PC-9 (cell line): ENCODE data around the gene ZNF609. TPM values are rescaled to one million over a fixed set of nuclear protein-coding genes. Genes with fewer than 3 reads are reported as not detected.

Source experiments
- BruUV-seq: library from RNA; stranded (reverse); fragments of 400-500 nt; replicated peaks from 2 replicates; lab custom pipeline; 2021; lab: Mats Ljungman, UMichigan
- CTCF ChIA-PET: fragments of 300-600 bp; sonication (Branson Sonifier 250); formaldehyde crosslinking; loops from one replicate; lab custom pipeline; 2022; ENCODE audit warnings: antibody characterized with exemption; lab: Charles Lee
- POLR2A ChIA-PET: fragments of 300-600 bp; sonication (Branson Sonifier 250); formaldehyde crosslinking; loops from one replicate; lab custom pipeline; 2022; ENCODE audit warnings: antibody characterized with exemption; ENCODE audit not compliant: unreplicated experiment; lab: Charles Lee
- DNase-seq, 2 experiments: peaks; one replicate each; pipeline versions ENCODE4 v3.0.0 to v3.0.0-alpha.2; 2015 to 2022; ENCODE audit warnings: mixed read lengths in 1 of 2
- H2AFZ ChIP-seq: fragments of 200-600 bp; sonication (generic); 2 replicates; pipeline ENCODE4 v1.8.1; 2017; ENCODE audit warnings: antibody characterized with exemption
- H3F3A ChIP-seq: fragments of 200-600 bp; sonication (generic); 2 replicates; pipeline ENCODE4 v1.8.1; 2017; ENCODE audit warnings: antibody characterized with exemption, mild to moderate bottlenecking, low read depth; ENCODE audit not compliant: insufficient read depth
- H3K27ac ChIP-seq: fragments of 200-600 bp; sonication (generic); 2 replicates; pipeline ENCODE4 v1.6.1; 2016; ENCODE audit warnings: mixed run types
- H3K27me3 ChIP-seq: fragments of 200-600 bp; sonication (generic); 2 replicates; pipeline ENCODE4 v1.6.1; 2016; ENCODE audit warnings: low read depth, mixed run types; ENCODE audit not compliant: insufficient read depth
- H3K36me3 ChIP-seq: fragments of 200-600 bp; sonication (generic); 2 replicates; pipeline ENCODE4 v1.6.1; 2016; ENCODE audit warnings: low read depth, mixed run types
- H3K4me1 ChIP-seq: fragments of 200-600 bp; sonication (generic); replicated peaks from 2 replicates; pipeline ENCODE4 v1.6.1; 2016; ENCODE audit warnings: mixed run types; ENCODE audit not compliant: insufficient read depth
- H3K4me2 ChIP-seq: fragments of 200-600 bp; sonication (generic); 2 replicates; pipeline ENCODE4 v1.6.1; 2017; ENCODE audit warnings: mixed run types
- H3K4me3 ChIP-seq: fragments of 200-600 bp; sonication (generic); 2 replicates; pipeline ENCODE4 v1.6.1; 2016; ENCODE audit warnings: mixed run types
- H3K79me2 ChIP-seq: fragments of 200-600 bp; sonication (generic); 2 replicates; pipeline ENCODE4 v1.6.1; 2017; ENCODE audit warnings: low read depth, mixed run types
- H3K9me2 ChIP-seq: fragments of 200-600 bp; sonication (generic); 2 replicates; pipeline ENCODE4 v1.8.1; 2017; ENCODE audit warnings: mild to moderate bottlenecking; ENCODE audit not compliant: insufficient read depth
- H3K9me3 ChIP-seq: fragments of 200-600 bp; sonication (generic); 2 replicates; pipeline ENCODE4 v1.8.1; 2016; ENCODE audit warnings: low read depth; ENCODE audit not compliant: insufficient read depth
- H4K20me1 ChIP-seq: fragments of 200-600 bp; sonication (generic); 2 replicates; pipeline ENCODE4 v1.8.1; 2017; ENCODE audit not compliant: insufficient read depth
- CTCF ChIP-seq: fragments of 200-600 bp; sonication (generic); conservative IDR thresholded peaks from 2 replicates; pipeline ENCODE4 v1.6.1; 2017; ENCODE audit warnings: mixed run types, antibody characterized with exemption, mild to moderate bottlenecking, moderate library complexity
- EZH2 ChIP-seq: fragments of 200-600 bp; sonication (generic); IDR thresholded peaks from 2 replicates; pipeline ENCODE4 v1.8.0; 2017; ENCODE audit warnings: antibody characterized with exemption, low read depth
- intact Hi-C: fragments of 100-400 bp; cut with micrococcal nuclease; formaldehyde crosslinking; loops from one replicate; pipeline ENCODE4 v1.10.0; 2022; ENCODE audit not compliant: unreplicated experiment
- total RNA-seq: library from RNA; stranded (reverse); gene quantifications from 2 replicates; pipeline ENCODE4 v1.2.3, GENCODE V29; 2021

ZNF609 gene
- total RNA-seq, 1 experiment from 2014 or later, result 38.6 TPM

GRCh38 chr15:64447536-64448315, 12.7 kb upstream of the ZNF609 start:
- Histone ChIP-seq H3K9me2 (no peaks in the 10 kb centered on the region), H3K4me2 (no peak overlapping the region), H3K4me1 (peaks cover 24% of the 10 kb centered on the region), H3K36me3 (no peaks in the 10 kb centered on the region; the same call in 1 of the 2 replicates), H3K27ac (no peak overlapping the region), H3K4me3 (no peak overlapping the region), H3K79me2 (no peaks in the 10 kb centered on the region), H3F3A (peaks cover 25% of the 10 kb centered on the region), H4K20me1 (no peaks in the 10 kb centered on the region), H3K27me3 (no peaks in the 10 kb centered on the region), H2AFZ (no peak overlapping the region), H3K9me3 (no peaks in the 10 kb centered on the region)
- ChIA-PET POLR2A (no interaction called here), CTCF (no interaction called here)
- no TSS peak for BruUV-seq
- intact Hi-C loops, result no loop called here
- no peak for DNase-seq
- no peak for TF ChIP-seq EZH2
- no peak for TF ChIP-seq CTCF

GRCh38 chr15:64452988-64453688, 7.2 kb upstream of the ZNF609 start:
- BruUV-seq, result no TSS peak
- no peaks in the 10 kb centered on the region for H4K20me1 ChIP-seq
- H3K9me2 ChIP-seq, result no peaks in the 10 kb centered on the region
- no peaks in the 10 kb centered on the region for H3K36me3 ChIP-seq
- intact Hi-C loops, result no loop called here
- no peaks in the 10 kb centered on the region for H3K9me3 ChIP-seq
- POLR2A ChIA-PET, result no interaction called here
- no peak for TF ChIP-seq EZH2
- TF ChIP-seq CTCF, result no peak
- no peak overlapping the region for H2AFZ ChIP-seq
- CTCF ChIA-PET, result no interaction called here
- no peak overlapping the region for H3K27ac ChIP-seq
- H3K27me3 ChIP-seq, result no peaks in the 10 kb centered on the region
- no peaks in the 10 kb centered on the region for H3K79me2 ChIP-seq
- no peak for DNase-seq
- H3K4me2 ChIP-seq, result no peak overlapping the region
- H3F3A ChIP-seq, result no peaks in the 10 kb centered on the region
- H3K4me3 ChIP-seq, result no peak overlapping the region
- no peaks in the 10 kb centered on the region for H3K4me1 ChIP-seq

GRCh38 chr15:64453689-64454037, 6.7 kb upstream of the ZNF609 start:
- no peak for TF ChIP-seq EZH2
- no peak for TF ChIP-seq CTCF
- no peaks in the 10 kb centered on the region for H3K79me2 ChIP-seq
- no peak overlapping the region for H3K4me2 ChIP-seq
- intact Hi-C loops, result no loop called here
- no peak overlapping the region for H2AFZ ChIP-seq
- H3K36me3 ChIP-seq, result no peaks in the 10 kb centered on the region
- no peak overlapping the region for H3K4me3 ChIP-seq
- H3K4me1 ChIP-seq, result no peaks in the 10 kb centered on the region
- no peak overlapping the region for H3K27ac ChIP-seq
- ChIA-PET CTCF (no interaction called here), POLR2A (no interaction called here)
- DNase-seq, result no peak
- no peaks in the 10 kb centered on the region for H4K20me1 ChIP-seq
- no peaks in the 10 kb centered on the region for H3F3A ChIP-seq
- no peaks in the 10 kb centered on the region for H3K9me3 ChIP-seq
- H3K9me2 ChIP-seq, result no peaks in the 10 kb centered on the region
- BruUV-seq, result no TSS peak
- no peaks in the 10 kb centered on the region for H3K27me3 ChIP-seq
